ENCODE data around the gene EPGN.
"Not testable (repeated sequence)": the region's sequence is repeated elsewhere in the genome, so short reads cannot be mapped to it uniquely, and the experiment has no call there.

The EPGN gene

GRCh38 chr4:74311696-74312313 lies 3.5 kb downstream of the EPGN start:
- peak in 1 of 2 experiments; percentile 54 for DNase-seq

GRCh38 chr4:74314329-74314728 lies 6.1 kb downstream of the EPGN start:
- DNase-seq = no peak

GRCh38 chr4:74314944-74315343 lies 6.7 kb downstream of the EPGN start:
- DNase-seq = no peak

- no peak for DNase-seq
Observed at GRCh38 chr4:74315376-74315775, 7.1 kb downstream of the EPGN start.

GRCh38 chr4:74316397-74316796 lies 8.1 kb downstream of the EPGN start:
- DNase-seq = no peak

- no peak for DNase-seq
Observed at GRCh38 chr4:74317616-74318246, 9.5 kb downstream of the EPGN start.

- no peak for DNase-seq
Observed at GRCh38 chr4:74318276-74318675, 10.0 kb downstream of the EPGN start.

GRCh38 chr4:74319470-74319869 lies 11.2 kb downstream of the EPGN start:
- no peak for DNase-seq

GRCh38 chr4:74320559-74321118 lies 12.4 kb downstream of the EPGN start:
- DNase-seq = peak in 1 of 2 experiments; percentile 5

GRCh38 chr4:74322301-74322700 lies 14.0 kb downstream of the EPGN start:
- no peak for DNase-seq

GRCh38 chr4:74323663-74324062 lies 15.4 kb downstream of the EPGN start:
- no peak for DNase-seq

GRCh38 chr4:74324262-74324661 lies 16.0 kb downstream of the EPGN start:
- DNase-seq = no peak

- DNase-seq = no peak
Observed at GRCh38 chr4:74325886-74326285, 17.6 kb downstream of the EPGN start.

- DNase-seq = no peak
Observed at GRCh38 chr4:74327762-74328161, 19.5 kb downstream of the EPGN start.

- no peak for DNase-seq
Observed at GRCh38 chr4:74328501-74328900, 20.2 kb downstream of the EPGN start.

GRCh38 chr4:74329307-74329706 lies 21.0 kb downstream of the EPGN start:
- no peak for DNase-seq

GRCh38 chr4:74330295-74330750 lies 22.1 kb downstream of the EPGN start:
- DNase-seq = no peak

- no peak for DNase-seq
Observed at GRCh38 chr4:74331252-74331651, 23.0 kb downstream of the EPGN start.

GRCh38 chr4:74331944-74332343 lies 23.7 kb downstream of the EPGN start:
- DNase-seq = no peak

GRCh38 chr4:74334636-74335035 lies 26.4 kb downstream of the EPGN start:
- DNase-seq = no peak

- DNase-seq = no peak
Observed at GRCh38 chr4:74335341-74336021, 27.2 kb downstream of the EPGN start.

GRCh38 chr4:74338792-74339333 lies 30.6 kb downstream of the EPGN start:
- DNase-seq = no peak

GRCh38 chr4:74339501-74339900 lies 31.2 kb downstream of the EPGN start:
- no peak for DNase-seq

- not testable (repeated sequence) for DNase-seq
Observed at GRCh38 chr4:74340421-74340820, 32.2 kb downstream of the EPGN start.

All from NCI-H1930 (cell line).